GM21390 (cell line): ENCODE data around the gene AUTS2.

Experiments
- ATAC-seq: cut with Tn5 transposase; IDR thresholded peaks from one replicate; pipeline ENCODE4 v1.9.1; 2021; ENCODE audit not compliant: unreplicated experiment

The AUTS2 gene

DNA sequence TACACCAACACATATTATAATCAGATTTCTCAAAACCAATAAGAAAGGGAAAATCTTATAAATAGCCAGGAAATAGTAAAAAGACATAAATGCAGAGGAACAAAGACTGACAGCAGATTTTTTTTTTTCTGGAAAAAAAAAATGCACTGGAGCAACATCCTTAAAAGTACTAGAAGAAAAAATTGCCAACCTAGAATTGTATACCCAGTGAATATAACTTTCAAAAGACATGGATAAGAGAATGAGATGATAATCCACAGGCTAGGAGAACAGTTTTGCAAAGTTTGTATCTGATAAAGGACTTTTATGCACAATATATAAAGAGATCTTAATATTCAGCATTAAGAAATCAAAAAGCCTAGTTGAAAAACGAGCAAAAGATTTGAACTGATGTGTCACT is 554.0 kb downstream of the AUTS2 start:
- no peak for ATAC-seq

DNA sequence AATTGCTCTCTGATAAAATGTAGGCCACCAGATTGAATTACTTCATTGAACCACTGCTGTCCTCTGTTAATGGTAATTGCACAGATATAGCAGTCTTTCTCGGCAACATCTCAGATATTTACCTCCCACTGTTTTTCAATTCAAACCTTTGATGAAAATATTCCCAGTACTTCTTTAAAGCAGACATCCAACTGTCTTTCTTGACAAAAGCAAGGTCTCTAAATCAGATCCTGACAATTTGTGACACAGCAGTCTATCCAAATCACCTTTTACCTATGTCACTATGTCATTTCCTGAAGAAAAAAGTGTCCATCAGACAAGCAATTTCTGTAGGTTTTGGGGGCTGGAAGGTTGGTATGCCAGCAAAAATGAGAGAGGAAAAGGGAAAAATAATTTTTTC is 555.7 kb downstream of the AUTS2 start:
- no peak for ATAC-seq

DNA sequence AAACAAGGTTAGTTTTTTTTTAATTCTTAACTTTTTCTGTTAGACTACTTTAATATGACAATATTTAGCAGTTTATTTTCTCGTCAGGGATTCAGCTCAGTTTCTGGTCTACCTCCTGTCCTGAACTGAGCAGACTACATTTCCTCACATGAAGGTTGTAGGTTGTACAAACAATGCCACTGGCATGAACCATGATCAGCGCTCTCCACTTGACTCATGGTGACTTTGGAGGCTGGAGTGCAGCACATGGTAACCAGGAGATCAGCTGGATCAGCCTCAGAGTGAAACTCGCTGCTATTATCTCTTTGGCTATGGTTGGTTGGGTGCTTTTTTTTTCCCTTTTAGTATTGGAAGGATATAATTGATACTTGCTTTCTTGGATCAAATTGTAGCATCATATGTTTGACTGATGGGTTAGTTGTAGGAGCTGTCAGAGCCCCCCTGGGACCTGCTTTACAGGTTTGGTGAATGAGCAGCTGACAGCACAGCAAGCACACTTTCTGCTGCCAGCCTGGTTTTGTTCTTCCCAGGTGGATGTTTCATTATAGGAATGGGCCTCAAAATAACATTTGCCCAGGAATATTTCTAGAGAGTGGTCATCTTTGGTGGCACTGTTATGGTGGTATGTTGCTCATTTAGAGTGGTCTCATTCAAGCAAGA is 556.4 kb downstream of the AUTS2 start:
- ATAC-seq: no peak

GRCh38 chr7:70156057-70156456 is 557.8 kb downstream of the AUTS2 start:
- no peak for ATAC-seq

- ATAC-seq: no peak
These were observed 560.8 kb downstream of the AUTS2 start for GRCh38 chr7:70159121-70159520.

GRCh38 chr7:70165477-70166170 is 567.3 kb downstream of the AUTS2 start:
- no peak for ATAC-seq

DNA sequence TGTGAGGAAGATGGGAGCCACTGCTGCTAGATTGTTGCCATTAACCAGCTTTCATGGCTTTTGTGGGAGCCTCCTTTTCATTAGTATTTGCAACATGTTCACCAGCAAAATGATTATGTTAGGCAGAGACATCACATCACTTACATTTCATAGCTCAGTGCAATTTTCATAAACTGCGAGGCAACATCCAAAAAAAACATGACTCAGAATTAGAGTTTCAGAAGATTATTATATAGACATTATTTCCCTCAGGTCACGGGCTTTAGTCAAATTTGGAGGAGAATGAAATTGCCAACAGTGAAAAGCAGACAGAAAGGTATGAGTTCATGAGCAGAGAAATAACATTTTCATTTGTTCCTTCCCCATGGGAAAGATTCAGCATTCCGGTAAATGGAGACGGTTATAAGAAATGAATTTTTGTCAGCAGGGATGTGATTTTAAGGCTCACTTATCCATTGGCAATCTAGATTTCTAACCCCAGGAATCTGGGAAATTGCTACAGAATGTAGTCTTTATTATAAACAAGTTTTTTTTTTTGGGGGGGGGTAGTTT is 573.2 kb downstream of the AUTS2 start:
- ATAC-seq: no peak

DNA sequence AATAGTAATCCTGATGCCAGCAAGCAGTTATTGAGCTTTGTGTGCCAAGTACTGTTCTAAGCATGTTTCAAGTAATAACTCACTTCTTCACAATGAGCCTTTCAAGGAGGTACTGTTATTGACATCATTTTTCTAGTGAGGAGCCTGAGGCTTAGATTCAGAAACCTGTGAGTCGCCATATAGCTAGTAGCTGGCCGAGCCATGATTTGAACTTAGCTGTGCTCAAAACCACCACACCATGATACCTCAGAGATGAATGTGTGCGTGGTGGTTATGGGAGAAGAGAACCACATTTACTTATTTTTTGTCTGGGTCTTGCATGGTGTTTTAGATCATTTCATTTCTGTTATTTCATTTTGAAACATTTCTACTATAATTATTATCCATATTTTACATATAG is 578.9 kb downstream of the AUTS2 start:
- ATAC-seq: peak; percentile 42

GRCh38 chr7:70178211-70178610 is 579.9 kb downstream of the AUTS2 start:
- ATAC-seq: no peak

DNA sequence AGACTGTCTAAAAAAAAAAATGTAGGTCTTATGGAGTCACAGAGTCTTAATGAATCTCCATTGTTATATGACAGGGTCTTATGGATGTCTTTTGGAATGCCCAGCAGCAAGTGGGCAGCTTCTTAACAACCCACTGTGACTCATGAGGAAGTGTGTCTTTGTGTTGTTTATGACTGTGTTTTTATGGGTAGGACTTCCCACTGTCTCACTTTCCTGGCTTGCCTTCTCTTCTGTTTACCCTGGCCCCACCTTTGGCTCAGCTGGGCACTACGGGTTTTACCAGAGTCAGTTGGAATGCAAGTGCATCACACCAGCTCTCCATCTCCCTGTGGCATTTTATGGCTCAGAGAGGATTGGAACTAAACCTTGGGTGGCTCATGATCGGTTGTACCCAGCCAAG is 580.5 kb downstream of the AUTS2 start:
- ATAC-seq: no peak

- no peak for ATAC-seq
These were observed 584.2 kb downstream of the AUTS2 start for GRCh38 chr7:70182521-70182920.

GRCh38 chr7:70183278-70183677 is 585.0 kb downstream of the AUTS2 start:
- ATAC-seq: no peak

DNA sequence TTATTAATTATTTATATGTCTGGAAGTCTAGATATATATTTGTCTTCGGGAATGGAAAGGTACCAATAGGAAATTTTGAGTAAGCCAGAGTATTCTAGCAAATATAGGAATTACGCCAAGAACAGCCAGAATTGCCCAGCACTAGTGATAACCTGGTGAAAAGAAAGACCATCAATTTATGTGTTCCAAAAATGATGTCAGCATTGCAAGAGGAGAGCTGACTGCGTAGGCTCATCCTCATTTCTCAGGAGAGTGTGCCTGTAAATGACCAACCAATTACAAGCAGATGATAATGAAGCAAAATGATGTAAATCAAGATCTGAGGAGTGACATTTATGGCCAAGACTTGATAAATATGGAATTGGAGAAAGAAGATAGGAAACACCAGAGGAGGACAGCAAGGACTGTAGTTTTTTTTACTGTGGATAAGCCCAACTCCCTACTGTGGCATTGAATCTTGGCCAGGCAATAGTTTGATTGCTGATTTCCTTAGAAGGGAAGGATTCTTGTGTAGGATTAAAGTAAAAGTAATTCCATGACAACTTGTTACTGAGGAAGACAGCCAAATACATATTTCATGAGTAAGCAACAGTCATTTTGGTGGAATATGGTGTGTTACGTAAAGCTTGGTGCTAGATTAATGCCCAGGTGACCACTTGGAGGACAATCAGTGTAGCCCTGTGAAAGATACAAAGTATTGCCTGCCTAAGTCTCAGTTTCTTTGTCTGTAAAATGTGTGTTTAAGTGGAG is 590.8 kb downstream of the AUTS2 start:
- ATAC-seq: no peak

GRCh38 chr7:70189776-70190175 is 591.5 kb downstream of the AUTS2 start:
- no peak for ATAC-seq

GRCh38 chr7:70190281-70190680 is 592.0 kb downstream of the AUTS2 start:
- no peak for ATAC-seq

DNA sequence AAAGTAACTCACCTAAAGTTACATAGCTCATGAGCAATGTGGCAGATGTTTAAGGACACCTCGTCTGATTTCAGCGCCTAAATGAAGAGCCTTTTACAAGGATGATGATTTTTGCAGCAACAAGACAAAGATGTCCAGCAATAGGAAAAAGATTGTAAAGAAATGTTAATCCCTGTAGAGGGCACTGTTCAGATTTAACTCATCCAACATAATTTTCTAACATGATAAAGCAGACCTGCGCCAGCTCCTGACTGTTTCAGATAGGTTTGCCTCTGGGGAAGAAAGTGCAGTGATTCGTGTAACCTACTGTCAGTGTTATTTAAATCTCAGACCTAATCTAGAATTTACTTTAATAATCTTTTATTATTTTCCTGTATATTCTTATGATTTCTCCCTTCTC is 595.2 kb downstream of the AUTS2 start:
- no peak for ATAC-seq

- no peak for ATAC-seq
These were observed 610.2 kb downstream of the AUTS2 start for GRCh38 chr7:70208236-70209063.

DNA sequence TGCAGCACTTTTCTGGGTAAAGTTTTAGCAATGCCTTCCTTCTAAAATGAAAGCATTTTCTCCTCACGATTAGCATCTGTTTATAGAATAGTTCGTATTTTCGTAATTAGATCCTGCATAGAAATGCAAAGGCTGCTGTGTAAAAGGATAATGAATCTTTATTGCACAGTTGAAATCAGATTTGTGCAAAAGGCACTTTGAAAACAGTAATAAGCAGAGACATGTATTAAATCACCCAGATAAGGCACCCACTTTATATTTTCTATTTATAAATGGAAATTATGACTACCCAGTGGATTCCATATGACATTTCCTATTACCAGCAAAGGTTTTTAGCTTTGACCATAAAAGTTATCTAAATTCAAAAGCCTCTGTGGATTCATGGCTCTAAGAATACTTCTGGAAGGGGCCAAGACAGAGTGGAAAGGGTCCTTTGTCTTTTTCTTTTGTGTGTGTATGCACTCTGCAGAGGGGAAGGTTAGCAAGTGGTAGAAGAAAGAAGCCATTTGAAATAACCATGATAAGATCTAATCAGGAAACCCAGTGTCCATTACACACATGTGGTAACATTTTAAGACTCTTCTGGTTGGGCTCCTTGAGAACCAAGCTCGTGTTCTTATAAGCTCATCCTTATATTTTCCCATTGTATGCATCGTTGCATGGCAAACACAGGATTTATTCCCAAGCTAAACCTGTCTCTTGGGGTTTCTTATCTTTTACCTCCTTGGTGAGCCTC is 612.1 kb downstream of the AUTS2 start:
- ATAC-seq: no peak

- ATAC-seq: no peak
These were observed 612.6 kb downstream of the AUTS2 start for GRCh38 chr7:70210936-70211310.

DNA sequence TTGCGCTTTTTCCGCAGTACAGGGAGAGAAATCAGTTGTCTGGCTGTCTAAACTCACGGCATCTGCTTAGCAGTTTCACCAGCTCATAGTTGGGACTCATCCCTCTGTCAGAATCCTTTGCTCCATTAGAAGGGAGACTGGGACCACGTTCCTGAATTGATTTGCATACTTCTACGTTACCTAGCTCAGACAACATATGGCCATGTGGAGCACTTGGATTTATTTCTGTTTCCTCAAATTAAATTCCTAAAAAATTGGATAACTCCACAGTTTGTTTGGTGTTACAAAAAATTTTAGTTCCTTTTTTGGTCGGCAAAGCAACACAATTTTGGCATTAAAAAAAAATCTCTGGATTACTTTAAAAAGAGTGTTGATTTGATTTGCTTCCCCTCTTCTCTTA is 614.0 kb downstream of the AUTS2 start:
- no peak for ATAC-seq
